Measurements from ENCODE around the gene ZSWIM8.

DNA sequence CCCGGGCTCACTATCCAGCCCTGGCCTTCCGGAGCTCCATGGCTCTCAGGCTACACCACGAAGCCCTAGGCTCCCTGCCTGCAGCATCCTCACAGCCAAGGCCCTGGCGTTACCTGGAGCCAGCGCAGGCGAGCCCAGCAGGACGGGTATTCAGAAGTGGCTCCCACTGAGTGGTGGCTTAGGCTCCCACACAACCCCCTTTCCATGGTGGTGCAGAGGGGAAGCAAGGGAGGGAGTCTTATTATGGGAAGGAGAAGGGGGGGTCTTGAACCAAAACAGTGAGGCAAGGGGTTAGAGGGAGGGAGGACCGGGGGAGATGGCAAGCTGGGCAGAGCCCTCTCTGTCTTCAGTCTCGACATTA is 55.6 kb downstream of the ZSWIM8 start:
- TF ChIP-seq POLR2A (IDR thresholded peaks at IDR 0.05; ENCODE audit: low read depth, low read length) (no peak), POLR2AphosphoS5 (IDR thresholded peaks at IDR 0.05; ENCODE audit: low read depth, low read length) (no peak), SPI1 (IDR thresholded peaks at IDR 0.05; ENCODE audit: low read depth, low read length) (no peak), TAF1 (IDR thresholded peaks at IDR 0.05; ENCODE audit: low read depth, low read length) (no peak)

All from GM12891 (cell line).